Stomach (tissue), 4 donors: ENCODE measurements around the gene HDAC11.

Experiments
- EP300 ChIP-seq: sonication (generic); formaldehyde crosslinking; IDR thresholded peaks from one replicate; pipeline ENCODE4 v1.6.1; 2017; ENCODE audit warnings: antibody characterized with exemption
- POLR2A ChIP-seq, 4 donors: fragments of 450-650 bp; IDR thresholded peaks; one replicate each; pipeline ENCODE4 v1.6.1; 2016; ENCODE audit warnings: antibody characterized with exemption in 4 of 4, control low read depth in 2 of 4, mild to moderate bottlenecking in 1 of 4, moderate library complexity in 1 of 4
- POLR2AphosphoS5 ChIP-seq, 3 donors: sonication (generic); formaldehyde crosslinking; IDR thresholded peaks; one replicate each; pipeline ENCODE4 v1.6.1; 2016; ENCODE audit warnings: antibody characterized with exemption in 3 of 3
- TF ChIP-seq, protein P1 (sequence below), 7 experiments: fragments of 450-650 bp in 4 of 7; fragments of 200-600 bp in 3 of 7; sonication (generic) in 3 of 7; IDR thresholded peaks; one replicate each; pipeline ENCODE4 v1.5.1; 2016 to 2019; ENCODE audit warnings: antibody characterized with exemption in 7 of 7, control low read depth in 2 of 7, mild to moderate bottlenecking in 1 of 7

- no peak for TF ChIP-seq EP300
- no peak for TF ChIP-seq POLR2A (IDR thresholded peaks at IDR 0.05)
- no peak for TF ChIP-seq POLR2AphosphoS5 (IDR thresholded peaks at IDR 0.05)
- TF ChIP-seq, protein P1, sequence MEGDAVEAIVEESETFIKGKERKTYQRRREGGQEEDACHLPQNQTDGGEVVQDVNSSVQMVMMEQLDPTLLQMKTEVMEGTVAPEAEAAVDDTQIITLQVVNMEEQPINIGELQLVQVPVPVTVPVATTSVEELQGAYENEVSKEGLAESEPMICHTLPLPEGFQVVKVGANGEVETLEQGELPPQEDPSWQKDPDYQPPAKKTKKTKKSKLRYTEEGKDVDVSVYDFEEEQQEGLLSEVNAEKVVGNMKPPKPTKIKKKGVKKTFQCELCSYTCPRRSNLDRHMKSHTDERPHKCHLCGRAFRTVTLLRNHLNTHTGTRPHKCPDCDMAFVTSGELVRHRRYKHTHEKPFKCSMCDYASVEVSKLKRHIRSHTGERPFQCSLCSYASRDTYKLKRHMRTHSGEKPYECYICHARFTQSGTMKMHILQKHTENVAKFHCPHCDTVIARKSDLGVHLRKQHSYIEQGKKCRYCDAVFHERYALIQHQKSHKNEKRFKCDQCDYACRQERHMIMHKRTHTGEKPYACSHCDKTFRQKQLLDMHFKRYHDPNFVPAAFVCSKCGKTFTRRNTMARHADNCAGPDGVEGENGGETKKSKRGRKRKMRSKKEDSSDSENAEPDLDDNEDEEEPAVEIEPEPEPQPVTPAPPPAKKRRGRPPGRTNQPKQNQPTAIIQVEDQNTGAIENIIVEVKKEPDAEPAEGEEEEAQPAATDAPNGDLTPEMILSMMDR (IDR thresholded peaks at IDR 0.05) = no peak
These were observed 20.3 kb upstream of the HDAC11 start for GRCh38 chr3:13459605-13460340.
